ENCODE data around the gene TMC6.

TMC6 gene

DNA sequence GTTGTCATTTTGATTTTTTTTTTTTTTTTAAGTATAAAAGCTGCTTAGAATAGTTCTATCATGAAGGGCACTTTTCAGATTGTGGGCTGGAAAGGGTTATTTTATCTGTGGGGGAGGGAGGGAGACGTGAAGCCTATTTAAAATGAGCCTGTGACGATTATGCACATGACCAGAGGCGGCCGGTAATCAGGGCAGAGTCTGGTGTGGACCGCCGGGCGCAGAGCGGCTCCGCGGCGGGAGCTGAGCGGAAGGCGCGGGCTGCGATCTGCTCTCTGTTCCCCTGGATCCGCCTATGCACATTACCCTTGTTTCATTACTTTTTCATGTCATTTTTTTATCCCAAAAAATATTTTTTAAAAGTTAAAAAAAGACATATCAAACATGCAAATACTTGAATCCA, 23.5 kb downstream of the TMC6 start:
- TF ChIP-seq CTCF (IDR thresholded peaks at IDR 0.05; ENCODE audit: insufficient read depth, low read length, poor library complexity, severe bottlenecking), result no peak
- no peak overlapping the region for H3K4me3 ChIP-seq (replicated peaks; ENCODE audit: low read depth, low read length)
- peaks cover 9% of the 10 kb centered on the region for H3K36me3 ChIP-seq (ENCODE audit: control insufficient read depth, insufficient read depth, low read length)
- no peak for DNase-seq (ENCODE audit: extremely low read depth, insufficient read length)
- H3K27me3 ChIP-seq (replicated peaks; ENCODE audit: control insufficient read depth, insufficient read depth, low read length), result no peaks in the 10 kb centered on the region

DNA sequence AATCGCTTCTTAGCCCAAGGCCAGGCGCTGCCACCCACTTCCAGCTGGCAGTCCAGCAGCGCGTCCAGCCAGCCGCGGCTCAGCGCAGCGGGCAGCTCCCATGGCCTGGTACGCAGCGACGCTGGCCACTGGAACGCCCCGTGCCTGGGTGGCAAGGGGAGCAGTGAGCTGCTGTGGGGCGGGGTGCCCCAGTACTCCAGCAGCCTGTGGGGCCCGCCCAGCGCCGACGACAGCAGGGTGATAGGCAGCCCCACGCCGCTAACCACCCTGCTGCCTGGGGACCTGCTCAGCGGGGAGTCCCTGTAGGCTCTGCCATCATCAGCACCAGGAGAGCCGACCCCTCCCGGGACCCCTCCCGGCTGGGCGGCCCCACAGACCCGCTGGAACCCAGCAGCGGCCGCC, 24.0 kb downstream of the TMC6 start:
- no peak for TF ChIP-seq CTCF (IDR thresholded peaks at IDR 0.05; ENCODE audit: insufficient read depth, low read length, poor library complexity, severe bottlenecking)
- Histone ChIP-seq H3K4me3 (replicated peaks; ENCODE audit: low read depth, low read length) (no peak overlapping the region), H3K36me3 (ENCODE audit: control insufficient read depth, insufficient read depth, low read length) (peaks cover 9% of the 10 kb centered on the region), H3K27me3 (replicated peaks; ENCODE audit: control insufficient read depth, insufficient read depth, low read length) (no peaks in the 10 kb centered on the region)
- no peak for DNase-seq (ENCODE audit: extremely low read depth, insufficient read length)

DNA sequence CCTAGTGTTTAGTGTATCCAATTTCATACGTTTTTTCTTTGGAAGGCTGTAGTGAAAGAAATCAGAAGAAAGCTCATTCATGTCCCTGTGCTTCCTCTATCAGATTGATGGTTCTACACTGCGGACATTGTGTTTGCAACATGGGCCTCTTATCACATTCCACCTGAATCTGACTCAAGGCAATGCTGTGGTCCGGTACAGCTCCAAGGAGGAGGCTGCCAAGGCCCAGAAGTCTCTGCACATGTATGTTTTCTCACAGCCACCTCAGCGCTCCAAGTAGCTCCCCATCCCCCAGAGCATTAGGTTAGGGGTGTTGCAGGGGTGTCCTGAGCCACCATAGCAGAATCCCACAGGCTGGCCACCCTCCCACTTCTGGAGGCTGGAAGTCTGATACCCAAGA, 25.2 kb downstream of the TMC6 start:
- TF ChIP-seq CTCF (IDR thresholded peaks at IDR 0.05; ENCODE audit: insufficient read depth, low read length, poor library complexity, severe bottlenecking), result no peak
- Histone ChIP-seq H3K36me3 (ENCODE audit: control insufficient read depth, insufficient read depth, low read length) (no peaks in the 10 kb centered on the region; the same call in none of the 2 replicates), H3K27me3 (replicated peaks; ENCODE audit: control insufficient read depth, insufficient read depth, low read length) (no peaks in the 10 kb centered on the region), H3K4me3 (replicated peaks; ENCODE audit: low read depth, low read length) (no peak overlapping the region)
- no peak for DNase-seq (ENCODE audit: extremely low read depth, insufficient read length)

- Histone ChIP-seq H3K4me3 (replicated peaks; ENCODE audit: low read depth, low read length) (no peak overlapping the region), H3K27me3 (replicated peaks; ENCODE audit: control insufficient read depth, insufficient read depth, low read length) (no peaks in the 10 kb centered on the region), H3K36me3 (ENCODE audit: control insufficient read depth, insufficient read depth, low read length) (no peaks in the 10 kb centered on the region; the same call in none of the 2 replicates)
- no peak for DNase-seq (ENCODE audit: extremely low read depth, insufficient read length)
- no peak for TF ChIP-seq CTCF (IDR thresholded peaks at IDR 0.05; ENCODE audit: insufficient read depth, low read length, poor library complexity, severe bottlenecking)
These were observed 27.0 kb downstream of the TMC6 start for GRCh38 chr17:78101542-78101941.

GRCh38 chr17:78101112-78101511, 27.4 kb downstream of the TMC6 start:
- Histone ChIP-seq H3K27me3 (replicated peaks; ENCODE audit: control insufficient read depth, insufficient read depth, low read length) (no peaks in the 10 kb centered on the region), H3K36me3 (ENCODE audit: control insufficient read depth, insufficient read depth, low read length) (no peaks in the 10 kb centered on the region; the same call in none of the 2 replicates), H3K4me3 (replicated peaks; ENCODE audit: low read depth, low read length) (no peak overlapping the region)
- no peak for DNase-seq (ENCODE audit: extremely low read depth, insufficient read length)
- no peak for TF ChIP-seq CTCF (IDR thresholded peaks at IDR 0.05; ENCODE audit: insufficient read depth, low read length, poor library complexity, severe bottlenecking)

DNA sequence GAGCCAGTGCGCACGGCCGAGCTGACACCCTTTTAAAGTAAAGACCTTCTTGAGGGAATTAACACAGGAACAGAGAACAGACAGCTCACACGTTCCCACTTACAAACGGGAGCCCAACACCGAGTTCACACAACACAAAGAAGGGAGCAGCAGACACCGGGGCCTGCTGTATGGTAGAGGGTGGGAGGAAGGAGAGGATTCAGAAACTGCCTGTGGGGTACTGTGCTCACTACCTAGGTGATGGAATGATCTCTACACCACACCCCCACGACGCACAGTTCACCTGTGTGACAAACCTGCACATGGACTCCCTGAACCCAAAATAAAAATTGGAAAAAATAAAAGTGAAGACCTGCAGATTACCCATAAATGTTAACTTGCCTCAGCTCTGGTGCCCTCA, 32.5 kb downstream of the TMC6 start:
- Histone ChIP-seq H3K36me3 (ENCODE audit: control insufficient read depth, insufficient read depth, low read length) (peaks cover 3% of the 10 kb centered on the region), H3K4me3 (replicated peaks; ENCODE audit: low read depth, low read length) (no peak overlapping the region), H3K27me3 (replicated peaks; ENCODE audit: control insufficient read depth, insufficient read depth, low read length) (no peaks in the 10 kb centered on the region)
- TF ChIP-seq CTCF (IDR thresholded peaks at IDR 0.05; ENCODE audit: insufficient read depth, low read length, poor library complexity, severe bottlenecking), result no peak
- DNase-seq (ENCODE audit: extremely low read depth, insufficient read length), result no peak
